Stimulated activated CD4-positive, alpha-beta T cell treated with anti-CD3 and anti-CD28 coated beads, Interleukin-15, amount 100 ng/mL, for 48 hours (primary cell): ENCODE measurements around the gene KRTAP5-9.
A peak's percentile ranks its signal among the peaks of the same experiment; 100 is the strongest.
"Not testable (repeated sequence)": the region's sequence is repeated elsewhere in the genome, so short reads cannot be mapped to it uniquely, and the experiment has no call there.

Source experiments
- DNase-seq, 2 donors: peaks; one replicate each; pipeline ENCODE4 v3.0.0-alpha.2; 2020; ENCODE audit warnings: low read depth in 2 of 2

Gene KRTAP5-9

DNA sequence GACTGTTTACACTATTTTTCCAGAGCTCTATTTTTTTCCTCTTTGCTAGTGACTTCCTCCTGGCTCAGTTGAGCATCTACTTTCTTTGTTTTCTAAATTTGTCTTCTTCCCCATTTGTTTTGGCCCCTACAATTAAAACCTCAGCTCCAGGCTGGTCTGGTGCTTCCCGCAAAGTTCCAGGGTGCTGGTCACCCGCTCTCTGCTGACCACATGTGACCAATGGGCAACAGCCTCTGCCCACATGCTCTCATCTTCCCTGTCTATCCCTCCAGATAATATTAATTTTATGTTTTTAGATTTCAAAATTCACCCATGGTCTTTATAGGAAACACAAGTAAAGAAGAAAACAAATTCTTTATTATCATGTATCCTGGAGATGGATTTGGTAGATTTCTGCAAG, 34.7 kb downstream of the KRTAP5-9 start:
- DNase-seq: not testable (repeated sequence)

GRCh38 chr11:71585673-71586072, 37.5 kb downstream of the KRTAP5-9 start:
- DNase-seq: not testable (repeated sequence)

GRCh38 chr11:71588314-71588713, 40.1 kb downstream of the KRTAP5-9 start:
- DNase-seq: not testable (repeated sequence)

DNA sequence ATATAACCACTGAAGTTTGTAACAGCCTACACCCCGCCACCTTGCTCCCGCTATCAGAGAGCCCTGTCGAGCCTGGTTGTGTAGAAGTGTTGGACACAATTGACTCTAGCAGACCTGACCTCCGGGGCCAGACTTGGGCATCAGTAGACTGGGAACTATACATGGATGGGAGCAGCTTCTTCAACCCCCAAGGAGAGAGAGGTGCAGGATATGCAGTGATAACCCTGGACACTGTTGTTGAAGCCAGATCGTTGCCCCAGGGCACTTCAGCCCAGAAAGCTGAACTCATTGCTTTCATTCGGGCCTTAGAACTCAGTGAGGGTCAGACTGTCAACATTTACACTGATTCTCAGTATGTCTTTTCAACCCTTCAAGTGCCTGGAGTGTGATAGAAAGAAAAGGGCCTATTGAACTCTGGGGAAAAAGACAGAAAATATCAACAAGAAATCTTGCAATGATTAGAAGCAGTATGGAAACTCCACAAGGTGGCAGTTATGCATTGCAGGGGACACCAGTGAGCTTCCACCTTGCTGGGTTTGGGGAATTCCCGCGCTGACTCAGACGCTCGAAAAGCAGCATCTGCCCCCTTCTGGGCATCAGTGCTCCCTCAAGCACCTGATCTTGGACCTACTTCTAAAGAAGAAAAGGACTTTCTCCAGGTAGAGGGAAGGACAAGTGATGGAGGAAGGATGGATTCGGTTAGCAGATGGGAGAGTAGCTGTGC, 40.8 kb downstream of the KRTAP5-9 start:
- peak; percentile 38 to 43 for DNase-seq

DNA sequence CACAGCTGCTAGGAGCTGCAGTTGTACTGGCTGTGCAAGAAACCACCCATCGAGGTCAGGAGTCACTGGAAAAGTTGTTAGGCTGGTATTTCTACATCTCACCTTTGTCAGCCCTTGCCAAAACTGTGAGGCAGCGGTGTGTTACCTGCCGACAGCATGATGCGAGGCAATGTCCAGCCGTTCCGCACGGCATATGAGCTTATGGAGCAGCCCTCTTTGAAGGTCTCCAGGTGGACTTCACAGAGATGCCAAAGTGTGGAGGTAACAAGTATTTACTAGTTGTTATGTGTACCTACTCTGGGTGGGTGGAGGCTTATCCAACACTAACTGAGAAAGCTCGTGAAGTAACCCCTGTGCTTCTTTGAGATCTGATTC, 41.3 kb downstream of the KRTAP5-9 start:
- DNase-seq: not testable (repeated sequence)
